Measurements from ENCODE around the gene GRHL1. TPM values are rescaled to one million over a fixed set of nuclear protein-coding genes. Genes with fewer than 3 reads are reported as not detected.
A peak's percentile ranks its signal among the peaks of the same experiment; 100 is the strongest.

Gene GRHL1
- total and polyA plus RNA-seq, 2 experiments from 2014 or later = 2.9 to 4.2 TPM

DNA sequence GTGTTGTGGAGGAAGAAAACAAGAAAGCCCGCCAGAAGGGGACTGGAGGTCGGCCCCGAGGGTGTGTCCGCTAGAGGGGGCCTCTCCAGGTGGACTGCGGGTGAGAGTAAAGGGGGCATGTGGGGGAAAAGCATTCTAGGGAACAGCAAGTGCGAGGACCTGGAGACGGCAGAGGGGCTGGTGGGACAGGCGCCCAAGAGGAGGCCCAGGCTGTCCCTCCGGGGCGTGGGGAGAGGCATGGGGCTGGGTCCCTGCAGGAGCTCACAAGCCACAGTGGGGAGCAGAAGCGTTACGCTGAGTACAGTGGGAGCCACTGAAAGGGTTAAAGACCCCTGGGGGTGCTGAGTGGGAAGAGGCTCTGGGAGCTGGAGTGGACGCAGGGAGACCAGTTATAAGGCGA is 90.2 kb downstream of the GRHL1 start:
- Mint-ChIP-seq H3K27me3 (ENCODE audit: insufficient read depth, low read depth, poor library complexity) (peaks cover 48% of the 10 kb centered on the region), H3K4me3 (peak overlapping the region; percentile 79), H3K4me1 (peaks cover 3% of the 10 kb centered on the region; the same call in 1 of the 3 replicates), H3K9me3 (peaks cover 12% of the 10 kb centered on the region), H3K27ac (no peak overlapping the region), H3K36me3 (ENCODE audit: low read depth) (peaks cover 20% of the 10 kb centered on the region)
- TF ChIP-seq, protein P1, sequence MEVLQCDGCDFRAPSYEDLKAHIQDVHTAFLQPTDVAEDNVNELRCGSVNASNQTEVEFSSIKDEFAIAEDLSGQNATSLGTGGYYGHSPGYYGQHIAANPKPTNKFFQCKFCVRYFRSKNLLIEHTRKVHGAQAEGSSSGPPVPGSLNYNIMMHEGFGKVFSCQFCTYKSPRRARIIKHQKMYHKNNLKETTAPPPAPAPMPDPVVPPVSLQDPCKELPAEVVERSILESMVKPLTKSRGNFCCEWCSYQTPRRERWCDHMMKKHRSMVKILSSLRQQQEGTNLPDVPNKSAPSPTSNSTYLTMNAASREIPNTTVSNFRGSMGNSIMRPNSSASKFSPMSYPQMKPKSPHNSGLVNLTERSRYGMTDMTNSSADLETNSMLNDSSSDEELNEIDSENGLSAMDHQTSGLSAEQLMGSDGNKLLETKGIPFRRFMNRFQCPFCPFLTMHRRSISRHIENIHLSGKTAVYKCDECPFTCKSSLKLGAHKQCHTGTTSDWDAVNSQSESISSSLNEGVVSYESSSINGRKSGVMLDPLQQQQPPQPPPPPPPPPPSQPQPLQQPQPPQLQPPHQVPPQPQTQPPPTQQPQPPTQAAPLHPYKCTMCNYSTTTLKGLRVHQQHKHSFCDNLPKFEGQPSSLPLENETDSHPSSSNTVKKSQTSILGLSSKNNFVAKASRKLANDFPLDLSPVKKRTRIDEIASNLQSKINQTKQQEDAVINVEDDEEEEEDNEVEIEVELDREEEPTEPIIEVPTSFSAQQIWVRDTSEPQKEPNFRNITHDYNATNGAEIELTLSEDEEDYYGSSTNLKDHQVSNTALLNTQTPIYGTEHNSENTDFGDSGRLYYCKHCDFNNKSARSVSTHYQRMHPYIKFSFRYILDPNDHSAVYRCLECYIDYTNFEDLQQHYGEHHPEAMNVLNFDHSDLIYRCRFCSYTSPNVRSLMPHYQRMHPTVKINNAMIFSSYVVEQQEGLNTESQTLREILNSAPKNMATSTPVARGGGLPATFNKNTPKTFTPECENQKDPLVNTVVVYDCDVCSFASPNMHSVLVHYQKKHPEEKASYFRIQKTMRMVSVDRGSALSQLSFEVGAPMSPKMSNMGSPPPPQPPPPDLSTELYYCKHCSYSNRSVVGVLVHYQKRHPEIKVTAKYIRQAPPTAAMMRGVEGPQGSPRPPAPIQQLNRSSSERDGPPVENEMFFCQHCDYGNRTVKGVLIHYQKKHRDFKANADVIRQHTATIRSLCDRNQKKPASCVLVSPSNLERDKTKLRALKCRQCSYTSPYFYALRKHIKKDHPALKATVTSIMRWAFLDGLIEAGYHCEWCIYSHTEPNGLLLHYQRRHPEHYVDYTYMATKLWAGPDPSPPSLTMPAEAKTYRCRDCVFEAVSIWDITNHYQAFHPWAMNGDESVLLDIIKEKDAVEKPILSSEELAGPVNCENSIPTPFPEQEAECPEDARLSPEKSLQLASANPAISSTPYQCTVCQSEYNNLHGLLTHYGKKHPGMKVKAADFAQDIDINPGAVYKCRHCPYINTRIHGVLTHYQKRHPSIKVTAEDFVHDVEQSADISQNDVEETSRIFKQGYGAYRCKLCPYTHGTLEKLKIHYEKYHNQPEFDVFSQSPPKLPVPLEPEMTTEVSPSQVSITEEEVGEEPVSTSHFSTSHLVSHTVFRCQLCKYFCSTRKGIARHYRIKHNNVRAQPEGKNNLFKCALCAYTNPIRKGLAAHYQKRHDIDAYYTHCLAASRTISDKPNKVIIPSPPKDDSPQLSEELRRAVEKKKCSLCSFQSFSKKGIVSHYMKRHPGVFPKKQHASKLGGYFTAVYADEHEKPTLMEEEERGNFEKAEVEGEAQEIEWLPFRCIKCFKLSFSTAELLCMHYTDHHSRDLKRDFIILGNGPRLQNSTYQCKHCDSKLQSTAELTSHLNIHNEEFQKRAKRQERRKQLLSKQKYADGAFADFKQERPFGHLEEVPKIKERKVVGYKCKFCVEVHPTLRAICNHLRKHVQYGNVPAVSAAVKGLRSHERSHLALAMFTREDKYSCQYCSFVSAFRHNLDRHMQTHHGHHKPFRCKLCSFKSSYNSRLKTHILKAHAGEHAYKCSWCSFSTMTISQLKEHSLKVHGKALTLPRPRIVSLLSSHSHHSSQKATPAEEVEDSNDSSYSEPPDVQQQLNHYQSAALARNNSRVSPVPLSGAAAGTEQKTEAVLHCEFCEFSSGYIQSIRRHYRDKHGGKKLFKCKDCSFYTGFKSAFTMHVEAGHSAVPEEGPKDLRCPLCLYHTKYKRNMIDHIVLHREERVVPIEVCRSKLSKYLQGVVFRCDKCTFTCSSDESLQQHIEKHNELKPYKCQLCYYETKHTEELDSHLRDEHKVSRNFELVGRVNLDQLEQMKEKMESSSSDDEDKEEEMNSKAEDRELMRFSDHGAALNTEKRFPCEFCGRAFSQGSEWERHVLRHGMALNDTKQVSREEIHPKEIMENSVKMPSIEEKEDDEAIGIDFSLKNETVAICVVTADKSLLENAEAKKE (CRISPR knock-in tag; IDR thresholded peaks at IDR 0.05) = no peak
- TF ChIP-seq, protein P2, sequence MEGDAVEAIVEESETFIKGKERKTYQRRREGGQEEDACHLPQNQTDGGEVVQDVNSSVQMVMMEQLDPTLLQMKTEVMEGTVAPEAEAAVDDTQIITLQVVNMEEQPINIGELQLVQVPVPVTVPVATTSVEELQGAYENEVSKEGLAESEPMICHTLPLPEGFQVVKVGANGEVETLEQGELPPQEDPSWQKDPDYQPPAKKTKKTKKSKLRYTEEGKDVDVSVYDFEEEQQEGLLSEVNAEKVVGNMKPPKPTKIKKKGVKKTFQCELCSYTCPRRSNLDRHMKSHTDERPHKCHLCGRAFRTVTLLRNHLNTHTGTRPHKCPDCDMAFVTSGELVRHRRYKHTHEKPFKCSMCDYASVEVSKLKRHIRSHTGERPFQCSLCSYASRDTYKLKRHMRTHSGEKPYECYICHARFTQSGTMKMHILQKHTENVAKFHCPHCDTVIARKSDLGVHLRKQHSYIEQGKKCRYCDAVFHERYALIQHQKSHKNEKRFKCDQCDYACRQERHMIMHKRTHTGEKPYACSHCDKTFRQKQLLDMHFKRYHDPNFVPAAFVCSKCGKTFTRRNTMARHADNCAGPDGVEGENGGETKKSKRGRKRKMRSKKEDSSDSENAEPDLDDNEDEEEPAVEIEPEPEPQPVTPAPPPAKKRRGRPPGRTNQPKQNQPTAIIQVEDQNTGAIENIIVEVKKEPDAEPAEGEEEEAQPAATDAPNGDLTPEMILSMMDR (conservative IDR thresholded peaks at IDR 0.05; ENCODE audit: low read depth in 2 of 2) = 0 out of 4 replicates have a peak, but pooled peaks of 1 of the 2 experiments have one; percentile 24
- TF ChIP-seq ZNF114 (CRISPR knock-in tag; IDR thresholded peaks at IDR 0.05) = no peak
- Histone ChIP-seq H4K20me1 (replicated peaks; ENCODE audit: insufficient read depth) (0 out of 2 replicates have a peak, but pooled peaks cover 2% of the 10 kb centered on the region), H2AFZ (no peak overlapping the region), H3K27me3 (ENCODE audit: insufficient read depth) (peaks cover 22% of the 10 kb centered on the region), H3K27ac (ENCODE audit: low read depth) (no peak overlapping the region), H3K36me3 (ENCODE audit: insufficient read depth) (no peaks in the 10 kb centered on the region), H3K4me2 (peak overlapping the region; percentile 87), H3F3A (replicated peaks; ENCODE audit: low read depth) (0 out of 2 replicates have a peak, but pooled peaks cover 5% of the 10 kb centered on the region), H3K79me2 (replicated peaks; ENCODE audit: insufficient read depth) (no peaks in the 10 kb centered on the region), H3K9me2 (ENCODE audit: insufficient read depth) (no peaks in the 10 kb centered on the region), H3K4me1 (ENCODE audit: insufficient read depth) (peaks cover 6% of the 10 kb centered on the region), H3K4me3 (no peak overlapping the region; the same call in 1 of the 2 replicates)
- ATAC-seq (no peak), DNase-seq (ENCODE audit: low spot score) (no peak)
